GM18507 (cell line): ENCODE results near the gene SBNO2.
A peak's percentile ranks its signal among the peaks of the same experiment; 100 is the strongest.

Experiments
- DNase-seq: peaks from one replicate; pipeline ENCODE4 v3.0.0; 2011; ENCODE audit warnings: low read depth; ENCODE audit not compliant: insufficient read length; ENCODE audit errors: extremely low spot score
- FAIRE-seq: peaks from 2 replicates; lab custom pipeline; 2011; peaks lifted over from hg19 to GRCh38; lab: Jason Lieb, UNC

Gene SBNO2

GRCh38 chr19:1082928-1083816 is 90.9 kb downstream of the SBNO2 start:
- DNase-seq = no peak
- FAIRE-seq = no peak

GRCh38 chr19:1082165-1082927 is 91.7 kb downstream of the SBNO2 start:
- FAIRE-seq (peak; percentile 52), DNase-seq (no peak)

- FAIRE-seq = no peak
- no peak for DNase-seq
These were observed 92.5 kb downstream of the SBNO2 start for GRCh38 chr19:1081301-1082164.

GRCh38 chr19:1080360-1081161 is 93.5 kb downstream of the SBNO2 start:
- no peak for FAIRE-seq
- no peak for DNase-seq

- FAIRE-seq = no peak
- no peak for DNase-seq
These were observed 94.4 kb downstream of the SBNO2 start for GRCh38 chr19:1079566-1080111.

- DNase-seq (peak; percentile 80), FAIRE-seq (peak; percentile 98)
These were observed 97.1 kb downstream of the SBNO2 start for GRCh38 chr19:1076951-1077350.

GRCh38 chr19:1076046-1076386 is 98.1 kb downstream of the SBNO2 start:
- FAIRE-seq = no peak
- DNase-seq = no peak

- FAIRE-seq (peak; percentile 65), DNase-seq (peak; percentile 86)
These were observed 99.4 kb downstream of the SBNO2 start for GRCh38 chr19:1074544-1075283.

GRCh38 chr19:1073956-1074517 is 100.0 kb downstream of the SBNO2 start:
- FAIRE-seq = no peak

GRCh38 chr19:1073063-1073955 is 100.8 kb downstream of the SBNO2 start:
- DNase-seq = no peak
- FAIRE-seq = no peak

More at GRCh38 chr19:1073956-1074517, 100.0 kb downstream of the SBNO2 start:
- DNase-seq = no peak

GRCh38 chr19:1072371-1073015 is 101.6 kb downstream of the SBNO2 start:
- no peak for FAIRE-seq
- DNase-seq = no peak

GRCh38 chr19:1070931-1071791 is 102.9 kb downstream of the SBNO2 start:
- FAIRE-seq (no peak), DNase-seq (no peak)

GRCh38 chr19:1070576-1070930 is 103.5 kb downstream of the SBNO2 start:
- FAIRE-seq (no peak), DNase-seq (no peak)

- FAIRE-seq = peak; percentile 88
These were observed 104.9 kb downstream of the SBNO2 start for GRCh38 chr19:1069009-1069779.

More at GRCh38 chr19:1069009-1069779, 104.9 kb downstream of the SBNO2 start:
- DNase-seq = no peak
